ENCODE results near the gene CMTM4.
A peak's percentile ranks its signal among the peaks of the same experiment; 100 is the strongest.

The CMTM4 gene

DNA sequence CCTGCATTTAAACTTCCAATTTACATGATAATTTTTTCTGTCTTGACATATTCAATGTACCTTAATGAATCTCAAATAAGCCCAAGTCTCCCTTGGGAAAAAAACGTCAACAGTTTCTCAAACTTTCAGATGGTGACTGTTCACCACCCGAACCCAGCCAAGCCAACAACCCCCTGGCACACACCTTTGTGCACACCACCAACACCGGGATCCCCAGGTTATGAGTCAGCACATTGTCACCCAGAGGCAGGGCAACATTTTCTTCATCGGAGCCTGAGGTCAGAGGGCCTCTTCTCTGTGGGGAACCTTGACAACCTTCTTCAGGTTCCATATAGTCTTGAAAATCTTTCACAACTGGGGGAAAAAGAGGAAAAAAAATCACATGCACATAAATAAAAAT, 39.3 kb upstream of the CMTM4 start:
- DNase-seq (ENCODE audit: low read depth) = no peak
- TF ChIP-seq, protein P1, sequence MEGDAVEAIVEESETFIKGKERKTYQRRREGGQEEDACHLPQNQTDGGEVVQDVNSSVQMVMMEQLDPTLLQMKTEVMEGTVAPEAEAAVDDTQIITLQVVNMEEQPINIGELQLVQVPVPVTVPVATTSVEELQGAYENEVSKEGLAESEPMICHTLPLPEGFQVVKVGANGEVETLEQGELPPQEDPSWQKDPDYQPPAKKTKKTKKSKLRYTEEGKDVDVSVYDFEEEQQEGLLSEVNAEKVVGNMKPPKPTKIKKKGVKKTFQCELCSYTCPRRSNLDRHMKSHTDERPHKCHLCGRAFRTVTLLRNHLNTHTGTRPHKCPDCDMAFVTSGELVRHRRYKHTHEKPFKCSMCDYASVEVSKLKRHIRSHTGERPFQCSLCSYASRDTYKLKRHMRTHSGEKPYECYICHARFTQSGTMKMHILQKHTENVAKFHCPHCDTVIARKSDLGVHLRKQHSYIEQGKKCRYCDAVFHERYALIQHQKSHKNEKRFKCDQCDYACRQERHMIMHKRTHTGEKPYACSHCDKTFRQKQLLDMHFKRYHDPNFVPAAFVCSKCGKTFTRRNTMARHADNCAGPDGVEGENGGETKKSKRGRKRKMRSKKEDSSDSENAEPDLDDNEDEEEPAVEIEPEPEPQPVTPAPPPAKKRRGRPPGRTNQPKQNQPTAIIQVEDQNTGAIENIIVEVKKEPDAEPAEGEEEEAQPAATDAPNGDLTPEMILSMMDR (IDR thresholded peaks at IDR 0.05; ENCODE audit: low read depth, low read length, missing control alignments) = no peak

DNA sequence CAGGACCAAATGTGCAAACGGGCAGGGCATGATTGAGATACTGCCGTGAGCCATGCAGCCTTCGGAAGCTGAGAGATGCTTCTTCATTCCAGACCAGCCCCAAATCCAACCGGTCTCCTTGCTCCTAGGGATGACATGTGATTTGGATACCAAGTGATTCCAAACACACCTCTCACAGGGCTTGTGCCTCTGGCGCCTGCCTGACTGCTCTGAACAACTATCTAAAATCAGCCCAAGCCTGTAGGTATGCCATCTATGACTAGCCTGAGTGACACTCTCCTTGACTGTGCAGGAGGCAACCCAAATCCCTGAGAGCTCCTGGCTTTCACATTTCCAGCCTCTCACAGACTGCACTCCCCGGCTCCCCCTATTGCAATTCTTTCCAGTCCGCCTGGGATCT, 34.6 kb upstream of the CMTM4 start:
- DNase-seq (ENCODE audit: low read depth) = no peak
- TF ChIP-seq, protein P1 (IDR thresholded peaks at IDR 0.05; ENCODE audit: low read depth, low read length, missing control alignments) = no peak
- H3K4me3 ChIP-seq (ENCODE audit: low read depth, low read length) = no peak overlapping the region

More for the DNA sequence above, 39.3 kb upstream of the CMTM4 start:
- no peak overlapping the region for H3K4me3 ChIP-seq (ENCODE audit: low read depth, low read length)

DNA sequence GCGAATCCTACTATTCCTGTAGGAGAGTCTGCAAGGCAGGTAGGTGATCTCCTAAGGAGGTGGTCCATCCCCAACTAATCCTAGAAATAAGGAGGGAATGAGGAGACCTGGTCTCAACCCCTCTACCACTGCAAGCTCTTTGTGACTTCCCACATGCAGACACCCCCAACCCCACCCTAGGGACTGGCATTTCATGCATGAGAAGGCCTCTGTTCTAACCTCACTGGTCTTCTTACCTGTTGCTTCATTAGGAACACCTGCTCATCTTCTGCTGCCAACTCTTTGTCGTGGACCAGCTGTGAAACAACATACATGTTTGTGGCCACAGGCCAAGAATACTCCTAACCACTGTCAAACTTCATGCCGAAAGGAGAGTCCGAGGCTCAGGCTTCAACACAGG, 32.3 kb upstream of the CMTM4 start:
- H3K4me3 ChIP-seq (ENCODE audit: low read depth, low read length) = no peak overlapping the region
- TF ChIP-seq, protein P1 (IDR thresholded peaks at IDR 0.05; ENCODE audit: low read depth, low read length, missing control alignments) = no peak
- no peak for DNase-seq (ENCODE audit: low read depth)

DNA sequence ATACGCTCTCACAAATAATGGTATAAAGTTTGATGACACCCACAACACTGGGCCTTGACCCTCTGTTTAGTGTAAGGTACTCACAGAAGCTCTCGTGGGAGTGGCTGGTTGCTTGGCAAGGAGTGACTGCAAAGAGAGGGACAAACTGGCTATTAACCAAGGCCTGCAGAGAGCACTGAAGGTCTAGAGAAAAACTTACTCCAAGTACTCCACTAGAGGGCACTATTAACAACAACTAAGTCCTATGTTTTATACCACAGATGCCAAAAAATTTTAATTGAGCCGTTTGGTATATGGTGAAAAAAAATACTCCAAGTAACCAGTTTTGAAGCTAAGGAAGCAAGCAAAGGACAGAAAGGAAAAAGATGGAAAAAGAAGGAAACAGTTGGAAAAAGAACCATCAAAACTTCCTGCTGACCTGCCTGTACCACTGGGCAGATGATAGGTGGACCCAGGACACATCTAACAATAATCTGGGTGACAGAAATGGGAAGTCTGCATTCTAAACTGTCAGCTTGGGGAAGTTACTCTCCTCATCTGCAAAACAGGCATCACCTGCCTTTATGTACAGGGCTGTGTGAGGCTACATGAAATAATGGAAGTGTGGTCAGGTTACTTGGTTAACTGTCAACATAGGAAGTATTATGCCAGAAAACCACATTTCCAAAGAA, 31.7 kb upstream of the CMTM4 start:
- no peak for DNase-seq (ENCODE audit: low read depth)
- H3K4me3 ChIP-seq (ENCODE audit: low read depth, low read length) = no peak overlapping the region
- TF ChIP-seq, protein P1 (IDR thresholded peaks at IDR 0.05; ENCODE audit: low read depth, low read length, missing control alignments) = peak; percentile 57

DNA sequence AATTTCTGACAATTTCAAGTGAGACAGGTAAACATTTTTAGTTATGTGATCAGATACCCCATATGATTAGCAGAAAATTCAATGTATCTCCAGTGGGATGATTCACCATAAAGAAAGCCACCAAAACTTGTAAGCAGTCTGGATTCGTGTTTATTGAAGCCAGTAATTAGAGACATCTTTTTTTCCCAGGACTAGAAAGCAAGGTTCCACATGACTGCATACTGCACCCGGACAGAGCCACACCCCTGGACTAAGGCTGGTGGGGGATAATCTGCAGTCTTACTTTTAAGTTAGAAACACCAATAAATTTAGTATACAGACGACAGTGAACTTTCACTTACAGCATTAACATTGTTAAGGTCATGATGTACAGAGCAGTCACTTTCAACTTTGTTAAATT, 24.2 kb upstream of the CMTM4 start:
- DNase-seq (ENCODE audit: low read depth) = no peak
- H3K4me3 ChIP-seq (ENCODE audit: low read depth, low read length) = no peak overlapping the region
- TF ChIP-seq, protein P1 (IDR thresholded peaks at IDR 0.05; ENCODE audit: low read depth, low read length, missing control alignments) = no peak

DNA sequence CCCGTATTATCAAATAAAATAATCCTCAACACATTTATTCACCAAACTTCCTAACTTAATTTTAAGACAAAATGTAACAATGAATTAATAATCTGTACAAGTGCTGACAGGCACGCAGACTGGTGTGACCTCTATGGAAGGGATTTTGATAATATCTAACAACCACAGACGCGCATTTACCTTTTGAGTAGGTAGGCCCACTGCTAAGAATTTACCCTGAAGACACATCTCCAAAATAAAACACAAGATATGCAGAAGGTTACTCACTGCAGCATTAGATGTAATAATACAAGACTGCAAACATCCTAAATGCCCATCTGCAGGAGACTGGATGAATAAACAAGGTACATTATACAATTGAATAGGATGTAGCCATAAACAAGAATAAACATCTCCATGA, 22.7 kb upstream of the CMTM4 start:
- TF ChIP-seq, protein P1 (IDR thresholded peaks at IDR 0.05; ENCODE audit: low read depth, low read length, missing control alignments) = no peak
- no peak for DNase-seq (ENCODE audit: low read depth)
- no peak overlapping the region for H3K4me3 ChIP-seq (ENCODE audit: low read depth, low read length)

DNA sequence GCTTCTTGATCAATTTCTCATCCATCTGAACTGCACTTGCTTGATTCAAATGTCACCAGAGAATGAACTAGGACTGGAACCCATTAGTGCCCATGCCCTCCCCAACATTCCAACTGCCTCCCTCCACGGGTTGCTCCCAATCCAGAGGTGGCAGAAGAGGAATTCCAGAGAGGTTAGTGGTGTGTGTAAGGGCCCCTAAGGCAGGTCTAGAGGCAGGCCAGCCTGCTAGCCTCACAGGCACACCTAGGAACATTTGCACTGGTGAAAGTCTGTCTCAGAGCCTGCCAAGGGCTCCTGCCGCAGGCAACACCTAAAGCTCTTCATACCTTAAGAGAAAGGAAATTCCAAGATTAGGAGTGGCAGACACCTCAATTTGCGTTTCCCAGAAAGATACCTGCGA, 21.2 kb upstream of the CMTM4 start:
- TF ChIP-seq, protein P1 (IDR thresholded peaks at IDR 0.05; ENCODE audit: low read depth, low read length, missing control alignments) = no peak
- H3K4me3 ChIP-seq (ENCODE audit: low read depth, low read length) = no peak overlapping the region
- no peak for DNase-seq (ENCODE audit: low read depth)

All from GM12864 (cell line).